Bronchus fibroblast of lung (primary cell): ENCODE measurements around the gene FAM174B. TPM values are rescaled to one million over a fixed set of nuclear protein-coding genes. Genes with fewer than 3 reads are reported as not detected.

Source experiments
- total RNA-seq: library from RNA; depleted of rRNA; stranded (reverse); fragments of >200 nt; gene quantifications from 2 replicates; pipeline ENCODE4 v1.2.3, GENCODE V29; 2015

FAM174B gene
- total RNA-seq = 0.84 and 1.3 TPM in 2 replicates

GRCh38 chr15:92655178-92655995 lies at the start of gene FAM174B:
TSS of gene FAM174B (minus strand) at chr15:92655775.

Other genes with a start within 250 kb of the FAM174B start
- 21.0 and 26.4 TPM in 2 replicates for gene CHD2, start 244.5 kb upstream of the FAM174B start, total RNA-seq